Right atrium auricular region (tissue), 2 donors: ENCODE data around the gene LITAF. TPM values are rescaled to one million over a fixed set of nuclear protein-coding genes. Genes with fewer than 3 reads are reported as not detected.
A peak's percentile ranks its signal among the peaks of the same experiment; 100 is the strongest.

ENCODE experiments used
- DNase-seq: peaks from one replicate; pipeline ENCODE4 v3.0.0-alpha.2; 2019; ENCODE audit warnings: low spot score
- H3K27ac ChIP-seq, 2 donors: fragments of 200-600 bp; sonication (generic); 1 replicate in 1 of 2; 2 replicates in 1 of 2; pipeline ENCODE4 v1.5.1; 2016 to 2019
- H3K27me3 ChIP-seq, 2 donors: fragments of 200-600 bp; sonication (generic); one replicate each; pipeline versions ENCODE4 v1.5.1 to v1.6.0; 2017 to 2019
- H3K36me3 ChIP-seq: fragments of 200-600 bp; sonication (generic); one replicate; pipeline ENCODE4 v1.5.1; 2016
- H3K4me1 ChIP-seq, 2 donors: fragments of 200-600 bp; sonication (generic); one replicate each; pipeline versions ENCODE4 v1.5.1 to v1.6.0; 2017 to 2019
- H3K4me3 ChIP-seq, 2 donors: fragments of 200-600 bp; sonication (generic); 1 replicate in 1 of 2; 2 replicates in 1 of 2; pipeline ENCODE4 v1.5.1; 2017 to 2019; ENCODE audit warnings: mild to moderate bottlenecking in 1 of 2, moderate library complexity in 1 of 2
- H3K9me3 ChIP-seq, 2 donors: fragments of 200-600 bp; sonication (generic); one replicate each; pipeline ENCODE4 v1.5.1; 2019
- CTCF ChIP-seq, 2 donors: fragments of 200-600 bp; sonication (generic); IDR thresholded peaks; one replicate each; pipeline ENCODE4 v1.5.1; 2019; ENCODE audit warnings: antibody characterized with exemption in 2 of 2
- total RNA-seq, 2 donors: library from RNA; depleted of rRNA; stranded (reverse); fragments of >200 nt; gene quantifications; one replicate each; pipeline ENCODE4 v1.1.0, GENCODE V29; 2016

The LITAF gene
- total RNA-seq, 2 donors from 2014 or later: 48.1 to 50.7 TPM

GRCh38 chr16:11499295-11500089 is 87.2 kb downstream of the LITAF start:
- Histone ChIP-seq H3K27me3 (no peaks in the 10 kb centered on the region), H3K4me1 (peaks cover 0 to 31% of the 10 kb centered on the region in 2 donors), H3K4me3 (no peak overlapping the region), H3K27ac (no peak overlapping the region), H3K9me3 (no peaks in the 10 kb centered on the region), H3K36me3 (no peaks in the 10 kb centered on the region)
- no peak for DNase-seq
- no peak for TF ChIP-seq CTCF (IDR thresholded peaks at IDR 0.05)

GRCh38 chr16:11498683-11499082 is 88.0 kb downstream of the LITAF start:
- no peaks in the 10 kb centered on the region for H3K36me3 ChIP-seq
- peak overlapping the region in 1 of 2 donors; percentile 84 for H3K27ac ChIP-seq
- no peaks in the 10 kb centered on the region for H3K27me3 ChIP-seq
- no peak overlapping the region for H3K4me3 ChIP-seq
- peaks cover 0 to 36% of the 10 kb centered on the region in 2 donors for H3K4me1 ChIP-seq
- H3K9me3 ChIP-seq: no peaks in the 10 kb centered on the region
- no peak for DNase-seq
- no peak for TF ChIP-seq CTCF (IDR thresholded peaks at IDR 0.05)

GRCh38 chr16:11497851-11498289 is 88.8 kb downstream of the LITAF start:
- H3K9me3 ChIP-seq: no peaks in the 10 kb centered on the region
- peak overlapping the region; percentile 77 to 84 for H3K27ac ChIP-seq
- no peaks in the 10 kb centered on the region for H3K27me3 ChIP-seq
- DNase-seq: peak; percentile 72
- H3K4me1 ChIP-seq: peaks cover 0 to 36% of the 10 kb centered on the region in 2 donors
- no peak overlapping the region for H3K4me3 ChIP-seq
- no peak for TF ChIP-seq CTCF (IDR thresholded peaks at IDR 0.05)
- no peaks in the 10 kb centered on the region for H3K36me3 ChIP-seq

Other genes starting within 250 kb of the LITAF start
- gene RMI2, start 241.5 kb downstream of the LITAF start, total RNA-seq: under 1 TPM in 1 of 2 donors, not detected in 1; 0.85 TPM
- gene SNN, start 81.5 kb upstream of the LITAF start, total RNA-seq: 10 to 100 TPM; 18.9 to 20.0 TPM
- gene TXNDC11, start 155.9 kb upstream of the LITAF start, total RNA-seq: 10 to 100 TPM; 29.5 to 38.1 TPM
- gene ZC3H7A, start 210.3 kb upstream of the LITAF start, total RNA-seq: 10 to 100 TPM; 29.0 to 32.1 TPM